Measurements from ENCODE around the gene UNC45B.

DNA sequence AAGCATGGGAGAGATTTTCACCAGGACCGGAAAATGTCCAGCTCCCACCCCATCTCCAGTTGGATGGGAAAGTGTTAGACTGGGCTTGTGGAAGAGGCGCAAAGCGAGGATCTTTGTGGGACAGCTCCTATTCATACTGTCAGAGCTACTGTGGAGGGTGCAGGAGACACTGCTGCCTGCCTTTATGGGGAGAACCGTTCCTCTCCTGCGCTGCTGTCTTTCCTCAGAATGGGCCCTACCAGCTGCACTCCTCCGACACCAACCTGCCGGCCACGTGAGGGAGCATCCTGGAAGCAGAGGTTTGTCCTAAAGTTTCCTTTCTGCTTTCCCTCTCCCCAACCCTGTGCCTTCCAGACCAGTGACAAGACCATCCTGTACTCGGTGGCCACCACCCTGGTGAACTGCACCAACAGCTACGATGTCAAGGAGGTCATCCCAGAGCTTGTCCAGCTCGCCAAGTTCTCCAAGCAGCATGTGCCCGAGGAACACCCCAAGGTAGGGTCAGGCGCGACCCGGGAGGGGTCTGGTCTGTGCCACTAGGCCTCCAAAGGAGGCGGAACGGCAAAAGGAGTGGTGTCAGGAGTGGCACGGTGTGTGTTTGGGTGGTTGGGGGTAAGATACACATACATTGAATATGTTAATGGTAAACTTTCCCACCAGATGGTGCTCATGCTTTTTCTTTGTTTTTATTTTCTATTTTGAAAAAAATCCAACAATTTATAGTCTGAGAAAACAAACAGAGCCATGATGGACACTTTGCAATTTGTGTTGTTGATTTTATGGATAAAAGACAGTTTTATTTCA is 23.6 kb downstream of the UNC45B start:
- TF ChIP-seq ZNF577 (CRISPR knock-in tag; IDR thresholded peaks at IDR 0.05; ENCODE audit: borderline replicate concordance, low read depth) (no peak), POLR2A (IDR thresholded peaks at IDR 0.05; ENCODE audit: insufficient read depth in 1 of 2, low read depth in 2 of 2, low read length in 2 of 2) (no peak), FOSL2 (CRISPR knock-in tag; IDR thresholded peaks at IDR 0.05) (no peak)
- TF ChIP-seq, protein P1, sequence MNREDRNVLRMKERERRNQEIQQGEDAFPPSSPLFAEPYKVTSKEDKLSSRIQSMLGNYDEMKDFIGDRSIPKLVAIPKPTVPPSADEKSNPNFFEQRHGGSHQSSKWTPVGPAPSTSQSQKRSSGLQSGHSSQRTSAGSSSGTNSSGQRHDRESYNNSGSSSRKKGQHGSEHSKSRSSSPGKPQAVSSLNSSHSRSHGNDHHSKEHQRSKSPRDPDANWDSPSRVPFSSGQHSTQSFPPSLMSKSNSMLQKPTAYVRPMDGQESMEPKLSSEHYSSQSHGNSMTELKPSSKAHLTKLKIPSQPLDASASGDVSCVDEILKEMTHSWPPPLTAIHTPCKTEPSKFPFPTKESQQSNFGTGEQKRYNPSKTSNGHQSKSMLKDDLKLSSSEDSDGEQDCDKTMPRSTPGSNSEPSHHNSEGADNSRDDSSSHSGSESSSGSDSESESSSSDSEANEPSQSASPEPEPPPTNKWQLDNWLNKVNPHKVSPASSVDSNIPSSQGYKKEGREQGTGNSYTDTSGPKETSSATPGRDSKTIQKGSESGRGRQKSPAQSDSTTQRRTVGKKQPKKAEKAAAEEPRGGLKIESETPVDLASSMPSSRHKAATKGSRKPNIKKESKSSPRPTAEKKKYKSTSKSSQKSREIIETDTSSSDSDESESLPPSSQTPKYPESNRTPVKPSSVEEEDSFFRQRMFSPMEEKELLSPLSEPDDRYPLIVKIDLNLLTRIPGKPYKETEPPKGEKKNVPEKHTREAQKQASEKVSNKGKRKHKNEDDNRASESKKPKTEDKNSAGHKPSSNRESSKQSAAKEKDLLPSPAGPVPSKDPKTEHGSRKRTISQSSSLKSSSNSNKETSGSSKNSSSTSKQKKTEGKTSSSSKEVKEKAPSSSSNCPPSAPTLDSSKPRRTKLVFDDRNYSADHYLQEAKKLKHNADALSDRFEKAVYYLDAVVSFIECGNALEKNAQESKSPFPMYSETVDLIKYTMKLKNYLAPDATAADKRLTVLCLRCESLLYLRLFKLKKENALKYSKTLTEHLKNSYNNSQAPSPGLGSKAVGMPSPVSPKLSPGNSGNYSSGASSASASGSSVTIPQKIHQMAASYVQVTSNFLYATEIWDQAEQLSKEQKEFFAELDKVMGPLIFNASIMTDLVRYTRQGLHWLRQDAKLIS (CRISPR knock-in tag; IDR thresholded peaks at IDR 0.05): no peak
- TF ChIP-seq, protein P2, sequence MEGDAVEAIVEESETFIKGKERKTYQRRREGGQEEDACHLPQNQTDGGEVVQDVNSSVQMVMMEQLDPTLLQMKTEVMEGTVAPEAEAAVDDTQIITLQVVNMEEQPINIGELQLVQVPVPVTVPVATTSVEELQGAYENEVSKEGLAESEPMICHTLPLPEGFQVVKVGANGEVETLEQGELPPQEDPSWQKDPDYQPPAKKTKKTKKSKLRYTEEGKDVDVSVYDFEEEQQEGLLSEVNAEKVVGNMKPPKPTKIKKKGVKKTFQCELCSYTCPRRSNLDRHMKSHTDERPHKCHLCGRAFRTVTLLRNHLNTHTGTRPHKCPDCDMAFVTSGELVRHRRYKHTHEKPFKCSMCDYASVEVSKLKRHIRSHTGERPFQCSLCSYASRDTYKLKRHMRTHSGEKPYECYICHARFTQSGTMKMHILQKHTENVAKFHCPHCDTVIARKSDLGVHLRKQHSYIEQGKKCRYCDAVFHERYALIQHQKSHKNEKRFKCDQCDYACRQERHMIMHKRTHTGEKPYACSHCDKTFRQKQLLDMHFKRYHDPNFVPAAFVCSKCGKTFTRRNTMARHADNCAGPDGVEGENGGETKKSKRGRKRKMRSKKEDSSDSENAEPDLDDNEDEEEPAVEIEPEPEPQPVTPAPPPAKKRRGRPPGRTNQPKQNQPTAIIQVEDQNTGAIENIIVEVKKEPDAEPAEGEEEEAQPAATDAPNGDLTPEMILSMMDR (CRISPR knock-in tag; IDR thresholded peaks at IDR 0.05): no peak
